ENCODE results near the gene TMEM184A. TPM values are rescaled to one million over a fixed set of nuclear protein-coding genes. Genes with fewer than 3 reads are reported as not detected.
A peak's percentile ranks its signal among the peaks of the same experiment; 100 is the strongest.

TMEM184A gene
- total and polyA plus RNA-seq, 2 of the 8 experiments (the other 6 are each of a cell fraction or from before 2014, with no cell fraction given) = 1.8 to 2.1 TPM

- Histone ChIP-seq H3K79me1 (ENCODE audit: low read depth, low read length) (no peaks in the 10 kb centered on the region; the same call in 1 of the 2 replicates), H3K23me2 (ENCODE audit: low read depth, low read length) (no peaks in the 10 kb centered on the region; the same call in 1 of the 2 replicates), H3K4me2 (ENCODE audit: insufficient read depth in 1 of 2, low read depth in 2 of 2, low read length in 2 of 2) (peak within 1 kb of the TSS; percentile 56 to 73), H4K20me1 (replicated peaks in 1 of 2; ENCODE audit: control insufficient read depth in 1 of 2, insufficient read depth in 2 of 2, low read length in 2 of 2) (no peaks in the 10 kb centered on the region), H3K9me3 (ENCODE audit: insufficient read depth in 2 of 2, low read depth in 1 of 2, low read length in 1 of 2) (no peaks in the 10 kb centered on the region), H3K18ac (ENCODE audit: extremely low read depth, low read length) (peak within 1 kb of the TSS; percentile 71), H3K4me3 (ENCODE audit: extremely low read depth in 1 of 4, insufficient read depth in 2 of 4, low read depth in 3 of 4, low read length in 4 of 4) (peak within 1 kb of the TSS; percentile 74 to 76 (median 75)), H2AFZ (ENCODE audit: low read length) (no peak within 1 kb of the TSS; the same call in 1 of the 2 replicates), H4K5ac (ENCODE audit: insufficient read length, low read depth, low read length) (peak within 1 kb of the TSS; percentile 57), H4K8ac (ENCODE audit: extremely low read depth, insufficient read depth, low read length) (peak within 1 kb of the TSS; percentile 91), H4K91ac (replicated peaks; ENCODE audit: insufficient read length, low read length) (peak within 1 kb of the TSS; percentile 34), H3K14ac (ENCODE audit: insufficient read length) (no peak within 1 kb of the TSS), H3K23ac (ENCODE audit: insufficient read length) (no peak within 1 kb of the TSS), H2BK20ac (ENCODE audit: low read length) (no peak within 1 kb of the TSS), H3K4me1 (replicated peaks in 1 of 4; ENCODE audit: control insufficient read depth in 3 of 4, insufficient read depth in 4 of 4, low read length in 3 of 4) (peaks cover 0 to 17% (median 10%) of the 10 kb centered on the region in 4 experiments; a peak in 5 of 7 replicates), H2AK5ac (ENCODE audit: low read depth, low read length) (0 out of 2 replicates have a peak within 1 kb of the TSS, but pooled peaks have one; percentile 86), H3K79me2 (ENCODE audit: control insufficient read depth in 1 of 2, insufficient read depth in 2 of 2, low read length in 2 of 2) (no peaks in the 10 kb centered on the region), H2BK120ac (replicated peaks; ENCODE audit: low read depth, low read length) (peak within 1 kb of the TSS; percentile 58), H2BK5ac (ENCODE audit: low read depth, low read length) (peak within 1 kb of the TSS; percentile 77; the same call in 1 of the 2 replicates), H3K9ac (replicated peaks in 1 of 4; ENCODE audit: extremely low read depth in 1 of 4, low read depth in 3 of 4, low read length in 3 of 4) (peak within 1 kb of the TSS; percentile 65 to 75 (median 74)), H3K27me3 (replicated peaks in 1 of 4; ENCODE audit: control insufficient read depth in 3 of 4, extremely low read depth in 1 of 4, insufficient read depth in 3 of 4, low read length in 3 of 4) (no peaks in the 10 kb centered on the region; a peak in 2 of 7 replicates), H3K36me3 (ENCODE audit: control insufficient read depth in 2 of 4, insufficient read depth in 4 of 4, low read length in 3 of 4) (peaks cover 0 to 15% (median 3%) of the 10 kb centered on the region in 4 experiments; a peak in 2 of 8 replicates), H3K27ac (ENCODE audit: low read depth, low read length) (peak within 1 kb of the TSS; percentile 58; the same call in 1 of the 2 replicates), H2BK15ac (ENCODE audit: low read length) (0 out of 2 replicates have a peak within 1 kb of the TSS, but pooled peaks have one; percentile 61), H3K4ac (replicated peaks; ENCODE audit: insufficient read length, low read depth, low read length) (no peak within 1 kb of the TSS), H2BK12ac (ENCODE audit: low read depth, low read length) (peak within 1 kb of the TSS; percentile 75), H3K56ac (replicated peaks; ENCODE audit: insufficient read length, low read depth, low read length) (peak within 1 kb of the TSS; percentile 39)
- POLR2A ChIA-PET (ENCODE audit: partially characterized antibody) = no interaction called here
- 49% methylated on average over 68 of the region's 95 CpGs; no CpG with 5 or more reads in 1 of the 2 experiments for WGBS, 2 experiments (ENCODE audit: extremely low coverage in 1 of 2, insufficient coverage in 1 of 2, insufficient read length in 1 of 2, insufficient replicate concordance in 2 of 2, low coverage in 1 of 2, low lambda C conversion rate in 2 of 2, missing lambda C conversion rate in 1 of 2)
- CTCF ChIA-PET (ENCODE audit: partially characterized antibody) = interaction anchor here (0.6 to 1.1 kb wide), 2 partner anchors 9 to 632 kb away, joined by 3 read pairs; no protein-coding TSS in a partner anchor
- DNase-seq (ENCODE audit: low read depth in 1 of 2, low spot score in 2 of 2) (peak in 1 of 2 experiments; percentile 75), FAIRE-seq (no peak)
- TF ChIP-seq YY1 (IDR thresholded peaks at IDR 0.05; ENCODE audit: low read depth, low read length) = no peak
- no peak for TF ChIP-seq RFX5 (IDR thresholded peaks at IDR 0.05; ENCODE audit: borderline replicate concordance, low read depth, low read length)
- no peak for TF ChIP-seq BRCA1 (IDR thresholded peaks at IDR 0.05; ENCODE audit: low read depth, low read length)
- no peak for TF ChIP-seq SUZ12 (IDR thresholded peaks at IDR 0.05; ENCODE audit: low read length)
- TF ChIP-seq SIRT6 (IDR thresholded peaks at IDR 0.05; ENCODE audit: low read length) = no peak
- no peak for TF ChIP-seq KDM1A (IDR thresholded peaks at IDR 0.05; ENCODE audit: borderline replicate concordance, low read length)
- no peak for TF ChIP-seq MAX (IDR thresholded peaks at IDR 0.05)
- TF ChIP-seq CHD2 (IDR thresholded peaks at IDR 0.05; ENCODE audit: low read length) = no peak
- no peak for TF ChIP-seq EP300 (IDR thresholded peaks at IDR 0.05; ENCODE audit: borderline replicate concordance in 1 of 2, low read depth in 2 of 2, low read length in 2 of 2)
- TF ChIP-seq EZH2 (IDR thresholded peaks at IDR 0.05; ENCODE audit: low read depth, low read length, severe bottlenecking) = no peak
Observed at GRCh38 chr7:1569833-1570632, 14.0 kb upstream of the TMEM184A start, which contains the start of gene PSMG3. TSS of gene PSMG3 (minus strand) at chr7:1570032. CDS start at chr7:1569339, 693 bp downstream.
